Heart left ventricle (tissue), 13 donors: Measurements from ENCODE around the gene BCL2.

ENCODE experiments used
- POLR2A ChIP-seq, 2 donors: fragments of 450-650 bp; IDR thresholded peaks; one replicate each; pipeline ENCODE4 v1.6.1; 2017; ENCODE audit warnings: antibody characterized with exemption in 2 of 2, mild to moderate bottlenecking in 2 of 2, moderate library complexity in 2 of 2
- TF ChIP-seq, protein P1 (sequence below), 12 donors: fragments of 200-600 bp; sonication (generic) in 4 of 12; IDR thresholded peaks; one replicate each; pipeline versions ENCODE4 v1.5.0 to v1.8.0; 2018 to 2022; ENCODE audit warnings: antibody characterized with exemption in 12 of 12, mild to moderate bottlenecking in 5 of 12
- donor health status: ischemic (EF 13 %, LVEDD 7.1; RV severe dilation, severe dysfunction).
- donor health status: DM: no; HTN: yes; CAD: no.
- donor health status: DM: no; HTN: no; CAD: no.
- donor health status: ischemic (EF 25% LVEDD 6.9; RV normal size, moderate dysfunction).
- donor health status: ischemic (EF 25% LVEDD 5.7; RV mildly dilated, moderate dysfunction).
- donor health status: ischemic (EF 35%, LVEDD 5.7; RV mildly dilated, moderate dysfunction).
- donor health status: nonischemic (EF 11% LVEDD 7.7; RV severe dilation, severe dysfunction).
- donor health status: DM: yes; HTN: yes; CAD: no.
- donor health status: PGD.
- donor health status: ischemic (EF 29% LVEDD 5.4; RV normal size, mild dysfunction).
- donor health status: nonischemic (EF 23%, LVEDD 6.1; RV moderate dilation, normal function).

DNA sequence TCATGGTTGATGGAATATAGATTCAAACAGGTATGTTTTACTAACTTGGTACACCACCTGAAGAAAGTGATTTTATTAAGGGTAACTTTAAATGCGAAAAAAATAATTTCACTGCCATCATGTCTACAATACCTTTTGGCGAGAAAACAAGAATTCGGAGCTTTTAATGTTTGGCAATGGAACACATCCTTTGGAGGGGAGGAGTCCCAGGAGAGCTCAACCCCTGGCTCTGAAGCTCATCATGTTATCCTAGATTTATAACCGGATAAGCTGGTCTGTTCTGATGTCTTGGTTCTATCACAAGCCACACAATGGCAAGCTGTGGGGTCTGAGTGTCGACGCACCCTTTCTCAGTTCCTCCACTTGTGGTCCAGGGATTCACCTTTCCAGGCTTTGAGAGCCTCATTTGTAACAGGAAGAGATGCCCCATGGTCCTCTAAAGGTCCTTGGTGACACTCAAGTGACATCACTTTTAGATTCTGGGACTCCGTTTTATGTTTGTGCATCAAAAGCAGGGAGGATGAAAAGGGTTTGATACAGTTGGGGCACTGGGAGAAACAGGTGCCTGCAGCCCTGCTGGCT, 172.7 kb downstream of the BCL2 start:
- TF ChIP-seq, protein P1, sequence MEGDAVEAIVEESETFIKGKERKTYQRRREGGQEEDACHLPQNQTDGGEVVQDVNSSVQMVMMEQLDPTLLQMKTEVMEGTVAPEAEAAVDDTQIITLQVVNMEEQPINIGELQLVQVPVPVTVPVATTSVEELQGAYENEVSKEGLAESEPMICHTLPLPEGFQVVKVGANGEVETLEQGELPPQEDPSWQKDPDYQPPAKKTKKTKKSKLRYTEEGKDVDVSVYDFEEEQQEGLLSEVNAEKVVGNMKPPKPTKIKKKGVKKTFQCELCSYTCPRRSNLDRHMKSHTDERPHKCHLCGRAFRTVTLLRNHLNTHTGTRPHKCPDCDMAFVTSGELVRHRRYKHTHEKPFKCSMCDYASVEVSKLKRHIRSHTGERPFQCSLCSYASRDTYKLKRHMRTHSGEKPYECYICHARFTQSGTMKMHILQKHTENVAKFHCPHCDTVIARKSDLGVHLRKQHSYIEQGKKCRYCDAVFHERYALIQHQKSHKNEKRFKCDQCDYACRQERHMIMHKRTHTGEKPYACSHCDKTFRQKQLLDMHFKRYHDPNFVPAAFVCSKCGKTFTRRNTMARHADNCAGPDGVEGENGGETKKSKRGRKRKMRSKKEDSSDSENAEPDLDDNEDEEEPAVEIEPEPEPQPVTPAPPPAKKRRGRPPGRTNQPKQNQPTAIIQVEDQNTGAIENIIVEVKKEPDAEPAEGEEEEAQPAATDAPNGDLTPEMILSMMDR (IDR thresholded peaks at IDR 0.05): no peak
- no peak for TF ChIP-seq POLR2A (IDR thresholded peaks at IDR 0.05)
